Common myeloid progenitor, CD34-positive (primary cell): ENCODE results near the gene LSM14A.

Experiments used
- CTCF ChIA-PET: fragments of 350-600 bp; sonication (Branson Sonifier 250); formaldehyde crosslinking; loops from one replicate; lab custom pipeline; 2021; ENCODE audit warnings: antibody characterized with exemption; lab: Charles Lee
- POLR2A ChIA-PET: fragments of 350-600 bp; sonication (Branson Sonifier 250); formaldehyde crosslinking; loops from one replicate; lab custom pipeline; 2021; ENCODE audit warnings: antibody characterized with exemption; lab: Charles Lee
- DNase-seq, 3 donors: peaks; one replicate each; pipeline versions ENCODE4 v3.0.0 to v3.0.0-alpha.2; 2013
- H3K27ac ChIP-seq, 2 experiments: 1 replicate in 1 of 2; 2 replicates in 1 of 2; pipeline ENCODE4 v1.7.0; 2013; ENCODE audit warnings: inconsistent platforms in 2 of 2, low read length in 2 of 2, mild to moderate bottlenecking in 2 of 2, low read depth in 1 of 2, moderate library complexity in 1 of 2; ENCODE audit not compliant: severe bottlenecking in 2 of 2, insufficient read depth in 1 of 2, poor library complexity in 1 of 2
- H3K27me3 ChIP-seq, 5 experiments: replicated peaks in 2 of 5; 1 replicate in 3 of 5; 2 replicates in 2 of 5; pipeline versions ENCODE4 v1.6.1 to v1.7.0; 2013; ENCODE audit warnings: low read length in 4 of 5, mild to moderate bottlenecking in 2 of 5, moderate library complexity in 2 of 5, inconsistent platforms in 1 of 5; ENCODE audit not compliant: insufficient read depth in 5 of 5, control insufficient read depth in 4 of 5
- H3K36me3 ChIP-seq, 4 experiments: 1 replicate in 2 of 4; 2 replicates in 2 of 4; pipeline versions ENCODE4 v1.6.1 to v1.7.0; 2013; ENCODE audit warnings: low read length in 3 of 4, control low read depth in 1 of 4, mild to moderate bottlenecking in 1 of 4; ENCODE audit not compliant: control insufficient read depth in 4 of 4, insufficient read depth in 4 of 4
- H3K4me1 ChIP-seq, 4 experiments: 1 replicate in 3 of 4; 2 replicates in 1 of 4; pipeline versions ENCODE4 v1.6.1 to v1.7.1; 2013; ENCODE audit warnings: low read length in 3 of 4, mild to moderate bottlenecking in 3 of 4, control low read depth in 1 of 4, inconsistent platforms in 1 of 4, moderate library complexity in 1 of 4; ENCODE audit not compliant: control insufficient read depth in 4 of 4, insufficient read depth in 4 of 4; ENCODE audit errors: control extremely low read depth in 1 of 4
- H3K4me3 ChIP-seq, 7 experiments: 1 replicate in 4 of 7; 2 replicates in 3 of 7; pipeline versions ENCODE4 v1.5.1 to v1.7.0; 2013; ENCODE audit warnings: mild to moderate bottlenecking in 7 of 7, low read length in 6 of 7, moderate library complexity in 6 of 7, inconsistent platforms in 2 of 7, low read depth in 2 of 7, control low read depth in 1 of 7; ENCODE audit not compliant: insufficient read depth in 4 of 7, control insufficient read depth in 1 of 7; ENCODE audit errors: extremely low read depth in 1 of 7
- H3K9me3 ChIP-seq, 5 experiments: 1 replicate in 4 of 5; 2 replicates in 1 of 5; pipeline versions ENCODE4 v1.6.1 to v1.7.1; 2013; ENCODE audit warnings: low read length in 4 of 5, mild to moderate bottlenecking in 2 of 5, inconsistent platforms in 1 of 5, low read depth in 1 of 5, moderate library complexity in 1 of 5; ENCODE audit not compliant: control insufficient read depth in 4 of 5, insufficient read depth in 2 of 5; ENCODE audit errors: control extremely low read depth in 1 of 5
- WGBS: methylation state at CpG from one replicate; pipeline ENCODE4 v1.1.5; 2013; ENCODE audit not compliant: insufficient coverage; 5-methylcytosine and 5-hydroxymethylcytosine counted together

The LSM14A gene

DNA sequence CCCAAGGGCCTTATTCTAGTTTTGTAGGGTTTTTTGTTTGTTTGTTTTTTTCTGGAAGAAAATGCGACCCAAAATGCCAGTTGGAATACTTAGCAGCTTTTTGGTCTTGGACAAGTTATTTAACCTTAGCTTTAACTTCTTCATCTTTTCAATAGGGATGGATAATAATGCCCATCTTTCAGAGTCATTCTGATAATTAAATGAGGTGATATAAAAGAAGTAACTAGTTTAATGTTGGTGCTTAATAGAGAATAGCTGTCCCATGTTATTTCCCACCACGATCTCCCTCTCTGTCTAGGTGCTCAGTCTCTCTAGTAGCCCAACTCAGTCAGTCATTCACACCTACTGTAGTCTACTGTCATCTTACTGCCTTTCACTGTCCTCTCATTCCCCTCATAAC lies 8.0 kb downstream of the LSM14A start:
- Histone ChIP-seq H3K4me3 (no peak overlapping the region), H3K27me3 (no peaks in the 10 kb centered on the region), H3K4me1 (peaks cover 15 to 50% (median 28%) of the 10 kb centered on the region in 4 experiments), H3K9me3 (no peaks in the 10 kb centered on the region), H3K27ac (no peak overlapping the region), H3K36me3 (peaks cover 0 to 17% (median 4%) of the 10 kb centered on the region in 4 experiments)
- no peak for DNase-seq
- ChIA-PET POLR2A (no interaction called here), CTCF (no interaction called here)
- 100% methylated on average over 1 of the region's 2 CpGs for WGBS

DNA sequence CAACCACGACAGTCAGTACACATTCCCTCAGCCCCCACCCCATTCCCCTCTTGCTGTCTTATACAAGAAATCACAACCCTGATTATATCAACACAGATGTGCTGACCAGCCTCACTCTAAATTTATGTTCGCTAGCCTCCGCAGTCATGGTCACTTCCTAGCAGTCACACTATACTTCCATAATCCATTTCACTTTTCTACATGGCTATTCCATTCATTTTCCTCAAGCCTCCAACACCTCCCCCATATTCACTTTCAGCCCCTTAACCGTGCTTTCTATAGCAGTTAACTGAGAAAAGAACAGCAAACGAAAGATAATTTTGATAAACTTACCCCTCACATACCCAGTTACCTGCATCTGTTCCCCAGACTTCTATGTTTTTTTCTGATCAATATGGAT lies 8.4 kb downstream of the LSM14A start:
- H3K36me3 ChIP-seq, result peaks cover 0 to 17% (median 4%) of the 10 kb centered on the region in 4 experiments
- no peak for DNase-seq
- H3K27ac ChIP-seq, result no peak overlapping the region
- ChIA-PET CTCF (no interaction called here), POLR2A (no interaction called here)
- no peak overlapping the region for H3K4me3 ChIP-seq
- WGBS, result 89% methylated on average over 3 of the region's 5 CpGs
- H3K27me3 ChIP-seq, result no peaks in the 10 kb centered on the region
- no peaks in the 10 kb centered on the region for H3K9me3 ChIP-seq
- peaks cover 16 to 53% (median 32%) of the 10 kb centered on the region in 4 experiments for H3K4me1 ChIP-seq

DNA sequence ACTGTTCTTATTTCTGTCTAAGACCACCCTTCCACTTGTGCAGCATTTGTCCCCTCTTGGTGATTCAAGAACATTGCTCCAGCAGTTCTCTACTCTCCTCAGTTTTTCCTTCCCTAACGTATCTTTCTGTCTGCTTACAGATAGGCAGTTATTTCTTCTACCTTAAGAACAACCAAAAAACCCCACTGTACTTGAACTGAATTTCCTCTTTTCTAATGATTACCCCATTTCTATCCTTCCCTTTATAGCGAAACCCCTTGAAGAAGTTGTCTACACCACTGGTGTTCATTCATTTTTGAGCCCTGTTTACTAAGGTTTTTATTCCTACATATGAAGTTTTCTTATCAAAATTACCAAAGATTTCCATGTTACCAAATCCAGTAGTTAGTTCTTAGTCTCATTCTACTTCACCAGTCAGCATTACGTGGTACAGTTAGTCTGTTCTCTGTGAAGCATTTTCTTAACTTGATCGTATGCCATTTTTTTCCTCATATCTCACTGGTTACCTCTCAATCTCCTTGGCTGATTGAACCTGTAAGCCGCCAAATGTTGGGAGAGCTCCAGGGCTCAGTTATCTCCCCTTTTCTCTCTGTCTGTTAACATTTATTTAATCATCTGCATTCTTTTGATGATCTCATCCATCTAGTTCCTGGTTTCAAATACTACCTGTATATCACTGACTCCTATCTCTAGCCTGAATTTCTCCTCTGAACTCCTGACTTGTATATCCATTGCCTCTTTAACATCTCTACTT lies 9.0 kb downstream of the LSM14A start:
- H3K27me3 ChIP-seq, result no peaks in the 10 kb centered on the region
- no peak overlapping the region for H3K27ac ChIP-seq
- no peaks in the 10 kb centered on the region for H3K9me3 ChIP-seq
- H3K36me3 ChIP-seq, result peaks cover 0 to 17% (median 4%) of the 10 kb centered on the region in 4 experiments
- ChIA-PET POLR2A (no interaction called here), CTCF (interaction anchor here (1.0 kb wide), 1 partner anchor 38 kb away, joined by 3 read pairs; no protein-coding TSS in a partner anchor)
- WGBS, result 93% methylated on average over 5 of the region's 5 CpGs
- peaks cover 16 to 48% (median 33%) of the 10 kb centered on the region in 4 experiments for H3K4me1 ChIP-seq
- no peak overlapping the region for H3K4me3 ChIP-seq
- DNase-seq, result peak in 2 of 3 donors; percentile 21 to 27

DNA sequence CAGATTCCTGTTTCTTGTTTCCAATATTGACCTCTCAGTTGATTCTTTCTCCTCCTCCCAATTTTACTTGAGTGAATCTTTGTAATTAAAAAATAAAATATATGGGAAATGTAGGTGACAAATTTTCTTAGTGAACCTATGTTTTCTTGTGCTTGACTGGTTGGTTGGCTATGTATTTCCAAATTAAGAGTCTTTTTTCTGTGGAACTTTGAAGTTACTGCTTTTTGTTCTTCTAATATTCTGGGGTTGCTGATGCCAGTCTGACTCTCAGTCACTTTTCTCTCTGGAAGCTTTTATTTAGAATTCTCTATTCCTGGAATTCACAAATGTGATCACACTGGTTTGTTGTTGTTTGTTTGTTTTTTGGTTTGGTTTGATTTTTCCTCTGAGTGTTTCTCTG lies 9.8 kb downstream of the LSM14A start:
- no peak overlapping the region for H3K4me3 ChIP-seq
- H3K4me1 ChIP-seq, result peaks cover 16 to 42% (median 32%) of the 10 kb centered on the region in 4 experiments
- DNase-seq, result no peak
- POLR2A ChIA-PET, result no interaction called here
- CTCF ChIA-PET, result interaction anchor here (1.0 kb wide), 1 partner anchor 37 kb away, joined by 3 read pairs; no protein-coding TSS in a partner anchor
- peaks cover 0 to 17% (median 4%) of the 10 kb centered on the region in 4 experiments for H3K36me3 ChIP-seq
- no peaks in the 10 kb centered on the region for H3K9me3 ChIP-seq
- H3K27me3 ChIP-seq, result no peaks in the 10 kb centered on the region
- H3K27ac ChIP-seq, result no peak overlapping the region

DNA sequence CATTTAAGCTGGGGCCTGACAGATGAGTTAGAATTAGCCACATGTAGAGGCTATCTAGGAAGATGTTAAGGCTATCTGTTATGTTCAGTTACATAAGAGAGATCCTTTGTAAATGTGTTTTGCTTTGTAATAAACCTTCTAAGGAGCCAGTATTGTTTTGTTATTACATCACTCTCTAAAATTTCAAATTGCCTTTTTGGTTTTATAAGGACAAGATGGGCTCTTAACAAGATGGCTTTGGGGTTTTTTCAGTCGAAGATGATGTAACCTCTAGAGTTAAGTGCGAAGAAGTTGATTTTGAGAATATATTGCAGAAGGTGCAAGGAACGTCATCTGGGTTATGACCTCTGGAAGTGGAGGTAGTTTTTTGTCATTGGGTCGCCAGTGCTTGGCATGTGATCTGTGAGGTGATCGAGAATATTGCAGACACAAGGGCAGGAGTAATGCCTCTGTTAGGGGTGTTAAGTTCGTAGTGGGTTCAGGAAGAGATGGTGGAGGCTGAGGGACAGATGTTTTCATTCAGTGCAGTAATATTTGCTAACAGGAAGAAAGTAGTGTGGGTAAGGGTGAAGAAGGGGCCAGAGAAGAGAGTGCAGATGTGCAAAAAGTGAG lies 12.7 kb downstream of the LSM14A start:
- WGBS, result 75% methylated on average over 5 of the region's 6 CpGs
- Histone ChIP-seq H3K36me3 (peaks cover 0 to 9% (median 3%) of the 10 kb centered on the region in 4 experiments), H3K4me1 (peaks cover 13 to 33% (median 20%) of the 10 kb centered on the region in 4 experiments), H3K27me3 (no peaks in the 10 kb centered on the region), H3K27ac (no peak overlapping the region), H3K9me3 (no peaks in the 10 kb centered on the region), H3K4me3 (peak overlapping the region in 1 of 7 experiments; percentile 1)
- ChIA-PET POLR2A (no interaction called here), CTCF (interaction anchor here (1.1 kb wide), 1 partner anchor 25 kb away, joined by 3 read pairs; no protein-coding TSS in a partner anchor)
- DNase-seq, result peak in 2 of 3 donors; percentile 30 to 33

DNA sequence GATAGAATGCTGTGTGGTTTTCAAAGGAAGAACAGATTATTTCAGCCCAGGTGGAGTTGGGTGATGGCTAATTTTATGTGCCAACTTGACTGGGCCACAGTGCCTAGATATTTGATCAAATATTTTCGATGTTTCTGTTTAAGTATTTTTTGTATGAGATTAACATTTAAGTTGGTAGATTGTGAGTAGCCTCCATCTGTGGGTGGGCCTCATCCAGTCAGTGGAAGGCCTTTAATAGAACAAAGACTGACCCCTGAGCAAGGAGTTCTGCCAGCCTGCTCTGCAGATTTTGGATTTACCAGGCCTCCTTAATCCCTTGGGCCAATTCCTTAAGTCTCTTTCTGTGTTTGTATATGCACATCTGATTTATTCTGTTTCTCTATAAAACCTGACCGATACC lies 13.9 kb downstream of the LSM14A start:
- ChIA-PET POLR2A (no interaction called here), CTCF (interaction anchor here (0.9 kb wide), 1 partner anchor 36 kb away, joined by 3 read pairs; no protein-coding TSS in a partner anchor)
- peaks cover 0 to 9% (median 2%) of the 10 kb centered on the region in 4 experiments for H3K36me3 ChIP-seq
- DNase-seq, result no peak
- H3K27me3 ChIP-seq, result no peaks in the 10 kb centered on the region
- WGBS, result 87% methylated on average over 1 of the region's 2 CpGs
- H3K4me1 ChIP-seq, result peaks cover 8 to 20% (median 14%) of the 10 kb centered on the region in 4 experiments
- H3K9me3 ChIP-seq, result no peaks in the 10 kb centered on the region
- no peak overlapping the region for H3K4me3 ChIP-seq
- no peak overlapping the region for H3K27ac ChIP-seq

DNA sequence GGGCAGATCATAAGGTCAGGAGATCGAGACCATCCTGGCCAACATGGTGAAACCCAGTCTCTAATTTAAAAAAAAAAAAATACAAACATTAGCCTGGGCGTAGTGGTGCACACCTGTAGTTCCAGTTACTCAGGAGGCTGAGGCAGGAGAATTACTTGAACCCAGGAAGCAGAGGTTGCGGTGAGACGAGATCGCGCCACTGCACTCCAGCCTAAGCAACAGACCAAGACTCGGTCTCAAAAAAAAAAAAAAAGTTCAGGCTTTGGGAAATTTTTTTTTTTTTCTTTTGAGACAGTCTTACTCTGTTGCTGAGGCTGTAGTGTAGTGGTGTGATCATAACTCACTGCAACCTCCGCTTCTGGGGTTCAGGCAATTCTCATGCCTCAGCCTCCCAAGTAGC lies 14.7 kb downstream of the LSM14A start:
- ChIA-PET CTCF (no interaction called here), POLR2A (no interaction called here)
- no peak for DNase-seq
- H3K27me3 ChIP-seq, result no peaks in the 10 kb centered on the region
- peaks cover 0 to 4% (median 2%) of the 10 kb centered on the region in 4 experiments for H3K36me3 ChIP-seq
- H3K27ac ChIP-seq, result no peak overlapping the region
- WGBS, result 94% methylated on average over 3 of the region's 8 CpGs
- H3K4me1 ChIP-seq, result peaks cover 8 to 21% (median 14%) of the 10 kb centered on the region in 4 experiments
- no peak overlapping the region for H3K4me3 ChIP-seq
- H3K9me3 ChIP-seq, result no peaks in the 10 kb centered on the region
